ENCODE data around the gene KRTAP10-6. TPM values are rescaled to one million over a fixed set of nuclear protein-coding genes. Genes with fewer than 3 reads are reported as not detected.
"Not testable (repeated sequence)": the region's sequence is repeated elsewhere in the genome, so short reads cannot be mapped to it uniquely, and the experiment has no call there.

The KRTAP10-6 gene
- total and polyA plus RNA-seq, 10 donors = not detected

DNA sequence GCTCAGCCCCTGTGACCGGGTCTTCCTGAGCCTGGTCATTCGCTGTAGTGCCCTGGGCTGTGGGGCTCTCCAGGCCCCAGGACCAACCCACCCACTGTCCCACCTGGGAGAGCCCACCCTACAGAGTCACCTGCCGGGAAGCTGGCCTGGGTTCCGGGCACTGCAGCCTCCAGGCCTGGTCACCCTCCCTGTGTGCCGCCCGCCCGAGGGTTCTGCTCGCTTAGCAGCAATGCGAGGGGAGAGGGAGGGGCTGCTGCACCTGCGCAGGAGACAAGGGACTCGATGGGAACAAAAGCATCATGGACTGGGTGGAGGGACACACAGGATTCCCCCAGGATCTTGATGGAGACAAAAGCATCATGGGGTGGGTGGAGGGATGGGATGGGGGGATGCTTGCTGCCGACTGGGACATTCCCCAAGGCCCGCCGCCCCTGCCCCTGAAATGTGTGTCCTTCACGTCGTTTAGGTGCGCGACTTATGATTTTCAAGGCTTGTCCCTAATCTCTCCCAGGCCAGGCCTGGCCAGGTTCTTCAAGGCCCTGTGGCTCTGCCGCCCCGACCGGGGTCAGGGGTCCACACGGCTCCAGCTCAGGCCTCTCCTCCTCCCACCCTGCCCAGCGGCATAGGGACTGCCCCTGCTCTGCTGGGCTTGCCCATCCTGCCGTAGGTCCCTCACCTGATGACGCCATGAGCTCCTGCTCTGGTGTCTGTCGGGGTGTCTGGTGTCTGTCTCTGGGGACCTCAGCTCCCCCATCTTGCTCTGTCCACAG, 21.3 kb upstream of the KRTAP10-6 start:
- 90 to 92% (median 91%) methylated on average over 24 to 26 of the region's 26 CpGs for WGBS, 5 donors
- DNase-seq = no peak
- intact Hi-C loops (cut with DNase I; ENCODE audit: low total_unique reads) = no loop called here
- Histone ChIP-seq H3K27ac (no peak overlapping the region), H3K27me3 (replicated peaks in 1 of 7) (peaks cover 0 to 41% (median 0%) of the 10 kb centered on the region in 7 donors), H3K4me1 (peaks cover 0 to 7% (median under 1%) of the 10 kb centered on the region in 6 donors), H3K9me3 (peaks cover 0 to 37% (median 34%) of the 10 kb centered on the region in 8 donors), H3K4me3 (no peak overlapping the region), H3K36me3 (no peaks in the 10 kb centered on the region)
- TF ChIP-seq POLR2AphosphoS5 (IDR thresholded peaks at IDR 0.05) = no peak
- TF ChIP-seq, protein P1, sequence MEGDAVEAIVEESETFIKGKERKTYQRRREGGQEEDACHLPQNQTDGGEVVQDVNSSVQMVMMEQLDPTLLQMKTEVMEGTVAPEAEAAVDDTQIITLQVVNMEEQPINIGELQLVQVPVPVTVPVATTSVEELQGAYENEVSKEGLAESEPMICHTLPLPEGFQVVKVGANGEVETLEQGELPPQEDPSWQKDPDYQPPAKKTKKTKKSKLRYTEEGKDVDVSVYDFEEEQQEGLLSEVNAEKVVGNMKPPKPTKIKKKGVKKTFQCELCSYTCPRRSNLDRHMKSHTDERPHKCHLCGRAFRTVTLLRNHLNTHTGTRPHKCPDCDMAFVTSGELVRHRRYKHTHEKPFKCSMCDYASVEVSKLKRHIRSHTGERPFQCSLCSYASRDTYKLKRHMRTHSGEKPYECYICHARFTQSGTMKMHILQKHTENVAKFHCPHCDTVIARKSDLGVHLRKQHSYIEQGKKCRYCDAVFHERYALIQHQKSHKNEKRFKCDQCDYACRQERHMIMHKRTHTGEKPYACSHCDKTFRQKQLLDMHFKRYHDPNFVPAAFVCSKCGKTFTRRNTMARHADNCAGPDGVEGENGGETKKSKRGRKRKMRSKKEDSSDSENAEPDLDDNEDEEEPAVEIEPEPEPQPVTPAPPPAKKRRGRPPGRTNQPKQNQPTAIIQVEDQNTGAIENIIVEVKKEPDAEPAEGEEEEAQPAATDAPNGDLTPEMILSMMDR (IDR thresholded peaks at IDR 0.05 in 8 of 11, conservative IDR thresholded peaks at IDR 0.05 in 3 of 11) = no peak
- TF ChIP-seq POLR2A (IDR thresholded peaks at IDR 0.05) = no peak

DNA sequence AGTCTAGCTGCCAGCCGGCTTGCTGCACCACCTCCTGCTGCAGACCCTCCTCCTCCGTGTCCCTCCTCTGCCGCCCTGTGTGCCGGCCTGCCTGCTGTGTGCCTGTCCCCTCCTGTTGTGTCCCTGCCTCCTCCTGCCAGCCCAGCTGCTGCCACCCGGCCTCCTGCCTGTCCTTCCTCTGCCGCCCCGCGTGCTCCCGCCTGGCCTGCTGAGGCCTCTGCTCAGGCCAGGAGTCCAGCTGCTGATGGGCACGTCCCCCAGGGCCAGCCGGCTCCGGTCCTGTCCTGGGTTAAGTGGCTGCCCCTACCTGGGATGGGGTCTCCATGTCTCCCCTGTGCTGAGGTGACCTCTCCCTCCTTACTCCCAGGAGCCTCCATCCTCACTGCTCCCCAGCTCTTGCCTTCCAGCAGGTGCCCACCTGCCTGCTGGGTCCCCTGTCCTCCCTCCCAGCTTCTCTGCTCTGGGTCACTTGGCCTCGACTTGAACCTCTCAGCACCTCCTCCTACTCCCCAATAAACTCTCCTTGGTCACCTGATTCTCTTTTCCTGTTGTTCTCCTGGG, 20.4 kb upstream of the KRTAP10-6 start:
- no peak for DNase-seq
- Histone ChIP-seq H3K4me1 (no peaks in the 10 kb centered on the region), H3K27me3 (replicated peaks in 1 of 7) (peaks cover 0 to 41% (median 0%) of the 10 kb centered on the region in 7 donors), H3K9me3 (peaks cover 0 to 40% (median 34%) of the 10 kb centered on the region in 8 donors), H3K27ac (no peak overlapping the region), H3K36me3 (no peaks in the 10 kb centered on the region), H3K4me3 (no peak overlapping the region)
- no peak for TF ChIP-seq POLR2A (IDR thresholded peaks at IDR 0.05)
- no peak for TF ChIP-seq POLR2AphosphoS5 (IDR thresholded peaks at IDR 0.05)
- TF ChIP-seq, protein P1 (IDR thresholded peaks at IDR 0.05 in 8 of 11, conservative IDR thresholded peaks at IDR 0.05 in 3 of 11) = no peak
- intact Hi-C loops (cut with DNase I; ENCODE audit: low total_unique reads) = no loop called here
- 81 to 87% (median 86%) methylated on average over 13 of the region's 13 CpGs for WGBS, 5 donors

DNA sequence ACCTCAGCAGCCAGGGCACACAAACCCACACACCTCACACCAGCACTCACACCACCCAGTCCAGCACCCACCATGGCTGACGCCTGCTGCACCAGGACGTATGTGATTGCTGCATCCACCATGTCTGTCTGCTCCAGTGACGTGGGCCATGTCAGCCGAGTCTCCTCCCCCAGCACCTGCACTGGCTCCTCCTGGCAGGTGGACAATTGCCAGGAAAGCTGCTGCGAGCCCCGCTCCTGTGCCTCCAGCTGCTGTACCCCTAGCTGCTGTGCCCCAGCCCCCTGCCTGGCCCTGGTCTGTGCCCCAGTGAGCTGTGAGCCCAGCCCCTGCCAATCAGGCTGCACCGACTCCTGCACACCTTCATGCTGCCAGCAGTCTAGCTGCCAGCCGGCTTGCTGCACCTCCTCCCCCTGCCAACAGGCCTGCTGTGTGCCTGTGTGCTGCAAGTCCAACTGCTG, 19.8 kb upstream of the KRTAP10-6 start, which contains the start of gene KRTAP10-8:
Gene KRTAP10-8, plus strand, starts transcription at position 51 of the 458 bp plus-strand sequence. Its CDS starts 22 bp downstream, at position 73.
- DNase-seq = no peak
- 81 to 94% (median 90%) methylated on average over 6 to 8 of the region's 8 CpGs for WGBS, 5 donors
- intact Hi-C loops (cut with DNase I; ENCODE audit: low total_unique reads) = no loop called here
- TF ChIP-seq, protein P1 (IDR thresholded peaks at IDR 0.05 in 8 of 11, conservative IDR thresholded peaks at IDR 0.05 in 3 of 11) = no peak
- TF ChIP-seq POLR2AphosphoS5 (IDR thresholded peaks at IDR 0.05) (no peak), POLR2A (IDR thresholded peaks at IDR 0.05) (no peak)
- Histone ChIP-seq H3K4me1 (no peaks in the 10 kb centered on the region), H3K4me3 (no peak within 1 kb of the TSS), H3K36me3 (no peaks in the 10 kb centered on the region), H3K27me3 (replicated peaks in 1 of 7) (peaks cover 0 to 41% (median 0%) of the 10 kb centered on the region in 7 donors), H3K9me3 (peaks cover 0 to 40% (median 34%) of the 10 kb centered on the region in 8 donors), H3K27ac (no peak within 1 kb of the TSS)

DNA sequence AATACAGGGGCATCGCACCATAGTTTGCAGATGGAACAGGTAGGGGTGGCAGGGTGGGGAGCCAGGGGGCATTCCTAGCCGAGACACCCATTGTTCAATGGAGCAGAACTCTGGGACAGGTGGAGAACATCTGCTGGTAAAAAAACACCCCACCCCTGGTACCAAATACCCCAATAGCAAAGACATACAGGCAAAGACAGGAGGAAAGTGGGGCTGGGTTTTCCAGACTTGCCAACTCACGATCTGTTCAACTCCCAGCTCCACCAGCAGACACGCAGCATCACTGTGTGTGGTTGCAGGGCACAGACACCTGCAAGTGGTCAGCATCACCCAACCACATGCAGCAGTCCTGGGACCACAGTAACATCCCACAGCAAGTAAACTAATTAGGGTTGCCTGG, 19.2 kb upstream of the KRTAP10-6 start:
- WGBS, 5 donors = 80 to 95% (median 85%) methylated on average over 4 of the region's 4 CpGs
- Histone ChIP-seq H3K36me3 (no peaks in the 10 kb centered on the region), H3K4me1 (no peaks in the 10 kb centered on the region), H3K27me3 (replicated peaks in 1 of 7) (peaks cover 0 to 40% (median 0%) of the 10 kb centered on the region in 7 donors), H3K4me3 (no peak overlapping the region), H3K27ac (no peak overlapping the region), H3K9me3 (peaks cover 0 to 41% (median 34%) of the 10 kb centered on the region in 8 donors)
- intact Hi-C loops (cut with DNase I; ENCODE audit: low total_unique reads) = no loop called here
- DNase-seq = no peak
- no peak for TF ChIP-seq POLR2AphosphoS5 (IDR thresholded peaks at IDR 0.05)
- no peak for TF ChIP-seq POLR2A (IDR thresholded peaks at IDR 0.05)
- TF ChIP-seq, protein P1 (IDR thresholded peaks at IDR 0.05 in 8 of 11, conservative IDR thresholded peaks at IDR 0.05 in 3 of 11) = no peak

DNA sequence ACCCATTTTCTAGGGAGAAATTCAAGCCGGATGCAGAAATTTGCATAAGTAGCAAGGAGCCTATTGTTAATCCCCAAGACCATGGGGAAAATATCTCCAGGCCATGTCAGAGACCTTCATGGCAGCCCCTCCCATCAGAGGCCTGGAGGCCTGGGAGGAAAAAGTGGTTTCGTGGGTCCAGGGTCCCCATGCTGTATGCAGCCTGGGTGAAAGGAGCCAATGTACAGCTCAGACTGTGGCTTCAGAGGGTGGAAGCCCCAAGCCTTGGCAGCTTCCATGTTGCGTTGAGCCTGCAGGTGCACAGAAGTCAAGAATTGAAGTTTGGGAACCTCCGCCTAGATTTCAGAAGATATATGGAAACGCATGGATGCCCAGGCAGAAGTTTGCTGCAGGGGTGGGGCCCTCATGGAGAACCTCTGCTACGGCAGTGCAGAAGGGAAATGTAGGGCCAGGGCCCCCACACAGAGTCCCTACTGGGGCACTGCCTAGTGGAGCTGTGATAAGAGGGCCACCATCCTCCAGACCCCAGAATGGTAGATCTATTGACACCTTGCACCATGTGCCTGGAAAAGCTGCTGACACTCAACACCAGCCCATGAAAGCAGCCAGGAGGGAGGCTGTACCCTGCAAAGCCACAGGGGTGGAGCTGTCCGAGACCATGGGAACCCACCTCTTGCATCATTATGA, 18.0 kb upstream of the KRTAP10-6 start:
- Histone ChIP-seq H3K27me3 (replicated peaks in 1 of 7) (peaks cover 0 to 30% (median 0%) of the 10 kb centered on the region in 7 donors), H3K9me3 (peaks cover 0 to 46% (median 34%) of the 10 kb centered on the region in 8 donors)
- intact Hi-C loops (cut with DNase I; ENCODE audit: low total_unique reads); H3K4me3 ChIP-seq; H3K4me1 ChIP-seq; H3K27ac ChIP-seq; DNase-seq; H3K36me3 ChIP-seq: not testable (repeated sequence)
- WGBS, 5 donors = 91 to 95% (median 94%) methylated on average over 7 of the region's 7 CpGs
